GM19351 (cell line): Measurements from ENCODE around the gene MMP13.

Source experiments
- ATAC-seq: cut with Tn5 transposase; IDR thresholded peaks from one replicate; pipeline ENCODE4 v1.9.1; 2021; ENCODE audit warnings: mild to moderate bottlenecking, moderate library complexity; ENCODE audit not compliant: unreplicated experiment

MMP13 gene

GRCh38 chr11:102936864-102937509, 18.5 kb downstream of the MMP13 start:
- peak; percentile 33 for ATAC-seq

- no peak for ATAC-seq
These were observed 20.0 kb downstream of the MMP13 start for GRCh38 chr11:102935514-102935913.

- ATAC-seq: no peak
These were observed 20.8 kb downstream of the MMP13 start for GRCh38 chr11:102934735-102935134.

GRCh38 chr11:102933627-102934026, 21.9 kb downstream of the MMP13 start:
- peak; percentile 71 for ATAC-seq

GRCh38 chr11:102932678-102933077, 22.9 kb downstream of the MMP13 start:
- no peak for ATAC-seq

- no peak for ATAC-seq
These were observed 25.1 kb downstream of the MMP13 start for GRCh38 chr11:102930451-102930850.

GRCh38 chr11:102929972-102930371, 25.6 kb downstream of the MMP13 start:
- ATAC-seq: no peak

GRCh38 chr11:102929166-102929565, 26.4 kb downstream of the MMP13 start:
- no peak for ATAC-seq

- ATAC-seq: no peak
These were observed 27.3 kb downstream of the MMP13 start for GRCh38 chr11:102928247-102928646.

- no peak for ATAC-seq
These were observed 27.9 kb downstream of the MMP13 start for GRCh38 chr11:102927624-102927990.

- ATAC-seq: no peak
These were observed 28.4 kb downstream of the MMP13 start for GRCh38 chr11:102926961-102927623.

GRCh38 chr11:102926517-102926916, 29.0 kb downstream of the MMP13 start:
- ATAC-seq: no peak

GRCh38 chr11:102925988-102926387, 29.5 kb downstream of the MMP13 start:
- no peak for ATAC-seq

GRCh38 chr11:102924851-102925380, 30.6 kb downstream of the MMP13 start:
- ATAC-seq: peak; percentile 41

- no peak for ATAC-seq
These were observed 33.8 kb downstream of the MMP13 start for GRCh38 chr11:102921587-102922220.

GRCh38 chr11:102920118-102920684, 35.3 kb downstream of the MMP13 start:
- peak; percentile 92 for ATAC-seq

- ATAC-seq: no peak
These were observed 40.5 kb downstream of the MMP13 start for GRCh38 chr11:102915044-102915375.

GRCh38 chr11:102914238-102915043, 41.1 kb downstream of the MMP13 start:
- peak; percentile 64 for ATAC-seq

GRCh38 chr11:102912482-102912830, 43.1 kb downstream of the MMP13 start:
- no peak for ATAC-seq

GRCh38 chr11:102911758-102912481, 43.6 kb downstream of the MMP13 start:
- no peak for ATAC-seq
